ENCODE data around the gene YIPF3.
"Not testable (repeated sequence)": the region's sequence is repeated elsewhere in the genome, so short reads cannot be mapped to it uniquely, and the experiment has no call there.

Gene YIPF3

GRCh38 chr6:43491750-43492661 lies 24.7 kb downstream of the YIPF3 start:
- DNase-seq, result no peak

- DNase-seq, result no peak
Observed at GRCh38 chr6:43490523-43490939, 26.2 kb downstream of the YIPF3 start.

- DNase-seq, result no peak
Observed at GRCh38 chr6:43489277-43490072, 27.3 kb downstream of the YIPF3 start.

- DNase-seq, result no peak
Observed at GRCh38 chr6:43488667-43489276, 28.0 kb downstream of the YIPF3 start.

GRCh38 chr6:43481591-43482236 lies 35.0 kb downstream of the YIPF3 start:
- no peak for DNase-seq

- no peak for DNase-seq
Observed at GRCh38 chr6:43481075-43481474, 35.7 kb downstream of the YIPF3 start.

- peak; percentile 42 for DNase-seq
Observed at GRCh38 chr6:43478008-43478372, 38.7 kb downstream of the YIPF3 start.

GRCh38 chr6:43477235-43478007 lies 39.3 kb downstream of the YIPF3 start, which contains the start of gene TJAP1:
TJAP1 (plus strand) TSS chr6:43477570; CDS start chr6:43499002, 21,432 bp downstream.
- DNase-seq, result peak; percentile 93

GRCh38 chr6:43476746-43477145 lies 40.0 kb downstream of the YIPF3 start:
- DNase-seq, result peak; percentile 47

- DNase-seq, result no peak
Observed at GRCh38 chr6:43475516-43475915, 41.2 kb downstream of the YIPF3 start.

- DNase-seq, result no peak
Observed at GRCh38 chr6:43472515-43472914, 44.2 kb downstream of the YIPF3 start.

- DNase-seq, result no peak
Observed at GRCh38 chr6:43471399-43471798, 45.3 kb downstream of the YIPF3 start.

- DNase-seq, result no peak
Observed at GRCh38 chr6:43469947-43470346, 46.8 kb downstream of the YIPF3 start.

GRCh38 chr6:43468748-43469681 lies 47.7 kb downstream of the YIPF3 start:
- DNase-seq, result no peak

- no peak for DNase-seq
Observed at GRCh38 chr6:43468240-43468639, 48.5 kb downstream of the YIPF3 start.

GRCh38 chr6:43467752-43468151 lies 49.0 kb downstream of the YIPF3 start:
- no peak for DNase-seq

GRCh38 chr6:43467265-43467664 lies 49.5 kb downstream of the YIPF3 start:
- not testable (repeated sequence) for DNase-seq

- no peak for DNase-seq
Observed at GRCh38 chr6:43465948-43466347, 50.8 kb downstream of the YIPF3 start.

GRCh38 chr6:43464337-43464736 lies 52.4 kb downstream of the YIPF3 start:
- DNase-seq, result no peak

GRCh38 chr6:43461936-43462335 lies 54.8 kb downstream of the YIPF3 start:
- no peak for DNase-seq
